GM21447 (cell line): Measurements from ENCODE around the gene NF2.
A peak's percentile ranks its signal among the peaks of the same experiment; 100 is the strongest.
"Not testable (repeated sequence)": the region's sequence is repeated elsewhere in the genome, so short reads cannot be mapped to it uniquely, and the experiment has no call there.

ENCODE experiments used
- ATAC-seq: cut with Tn5 transposase; IDR thresholded peaks from one replicate; pipeline ENCODE4 v1.9.1; 2021; ENCODE audit not compliant: unreplicated experiment

The NF2 gene

DNA sequence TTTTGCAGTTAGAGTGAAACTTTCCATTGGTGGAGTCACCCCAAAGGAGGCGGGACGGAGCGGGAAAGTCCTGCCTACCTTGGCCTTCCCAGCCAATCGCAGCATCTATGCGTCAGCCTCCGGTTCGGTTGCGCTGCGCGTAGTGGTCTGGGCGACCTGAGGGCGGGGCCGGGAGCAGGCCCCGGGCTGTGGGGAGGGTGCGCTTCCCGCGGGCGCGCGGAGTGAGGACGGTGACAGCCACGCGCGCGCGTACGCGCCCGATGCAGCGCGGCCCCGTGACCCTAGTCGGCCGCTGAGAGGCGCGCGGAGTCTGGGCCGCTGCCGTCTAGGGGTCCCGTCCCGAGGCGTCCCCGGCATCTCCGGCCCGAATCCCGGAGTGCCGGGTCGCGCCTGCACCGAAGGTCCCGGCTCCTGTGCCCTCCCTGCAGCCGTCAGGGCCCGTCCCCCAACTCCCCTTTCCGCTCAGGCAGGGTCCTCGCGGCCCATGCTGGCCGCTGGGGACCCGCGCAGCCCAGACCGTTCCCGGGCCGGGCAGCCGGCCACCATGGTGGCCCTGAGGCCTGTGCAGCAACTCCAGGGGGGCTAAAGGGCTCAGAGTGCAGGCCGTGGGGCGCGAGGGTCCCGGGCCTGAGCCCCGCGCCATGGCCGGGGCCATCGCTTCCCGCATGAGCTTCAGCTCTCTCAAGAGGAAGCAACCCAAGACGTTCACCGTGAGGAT, at the start of gene NF2:
Gene NF2, plus strand, starts transcription at position 276 of the 718 bp plus-strand sequence. Its CDS starts 366 bp downstream, at position 642.
- ATAC-seq: peak; percentile 94

GRCh38 chr22:29555065-29555644, 48.3 kb upstream of the NF2 start:
- no peak for ATAC-seq

DNA sequence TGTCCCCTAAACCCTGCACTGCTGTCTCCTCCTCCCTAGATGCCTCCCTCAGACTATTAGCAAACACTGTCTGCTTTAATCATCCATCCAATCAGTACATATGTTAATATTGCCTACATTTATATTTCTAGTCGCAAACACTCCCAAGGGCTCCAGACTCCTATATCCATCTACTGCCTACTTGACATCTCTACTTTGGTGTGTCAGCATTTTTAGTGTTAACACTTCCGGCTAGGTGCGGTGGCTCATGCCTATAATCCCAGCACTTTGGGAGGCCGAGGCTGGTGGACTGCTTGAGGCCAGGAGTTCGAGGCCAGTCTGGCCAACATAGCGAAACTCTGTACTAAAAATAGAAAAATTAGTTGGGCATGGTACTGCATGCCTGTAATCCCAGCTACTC, 44.4 kb upstream of the NF2 start:
- ATAC-seq: no peak

GRCh38 chr22:29559853-29560252, 43.6 kb upstream of the NF2 start:
- ATAC-seq: no peak

- no peak for ATAC-seq
Measured at GRCh38 chr22:29563652-29564460, 39.6 kb upstream of the NF2 start.

- not testable (repeated sequence) for ATAC-seq
Measured at GRCh38 chr22:29566513-29566912, 36.9 kb upstream of the NF2 start.

DNA sequence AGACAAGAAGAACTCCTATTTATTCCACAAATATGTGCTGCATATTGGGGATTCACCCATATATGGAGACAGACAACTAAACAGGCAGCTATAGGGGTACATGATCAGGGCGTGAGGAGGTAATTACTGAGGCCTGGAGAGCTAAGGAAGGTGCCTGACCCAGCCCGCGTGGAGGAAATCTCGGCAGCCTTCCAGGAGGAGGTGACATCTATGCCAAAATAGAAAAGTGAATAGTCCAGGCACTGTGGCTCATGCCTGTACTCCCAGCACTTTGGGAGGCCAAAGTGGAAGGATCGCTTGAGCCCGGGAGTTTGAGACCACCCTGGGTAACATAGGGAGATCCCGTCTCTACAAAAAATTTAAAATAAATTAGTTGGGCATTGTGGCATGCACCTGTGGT, 36.1 kb upstream of the NF2 start:
- no peak for ATAC-seq

DNA sequence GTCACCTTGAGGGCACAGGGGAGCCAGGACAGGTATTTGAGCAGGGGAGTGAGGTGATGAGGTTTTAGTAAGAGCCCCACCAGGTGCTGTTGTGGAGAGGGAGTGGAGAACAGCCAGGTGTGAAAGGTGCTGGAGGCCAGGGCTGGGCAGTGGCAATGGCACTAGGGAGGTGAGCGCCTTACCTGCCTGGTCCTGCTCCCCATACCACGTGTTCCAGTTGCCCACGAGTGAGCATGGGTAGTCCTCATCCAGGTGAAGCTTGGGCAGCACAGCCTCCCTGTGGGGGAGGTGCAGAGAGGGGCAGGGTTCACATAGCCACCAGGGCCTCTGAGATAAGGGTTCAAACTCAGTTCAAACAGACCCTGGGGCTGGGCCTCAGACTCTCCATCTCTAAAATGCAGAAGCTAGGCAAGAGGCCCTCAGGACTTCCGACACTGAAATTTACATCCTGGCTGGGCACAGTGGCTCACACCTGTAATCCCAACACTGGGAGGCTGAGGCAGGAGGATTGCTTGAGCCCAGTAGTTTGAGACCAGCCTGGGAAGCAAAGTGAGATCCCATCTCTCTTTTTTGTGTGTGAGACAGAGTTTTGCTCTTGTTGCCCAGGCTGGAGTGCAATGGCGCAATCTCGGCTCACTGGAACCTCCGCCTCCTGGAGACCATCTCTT, 34.3 kb upstream of the NF2 start:
- no peak for ATAC-seq

DNA sequence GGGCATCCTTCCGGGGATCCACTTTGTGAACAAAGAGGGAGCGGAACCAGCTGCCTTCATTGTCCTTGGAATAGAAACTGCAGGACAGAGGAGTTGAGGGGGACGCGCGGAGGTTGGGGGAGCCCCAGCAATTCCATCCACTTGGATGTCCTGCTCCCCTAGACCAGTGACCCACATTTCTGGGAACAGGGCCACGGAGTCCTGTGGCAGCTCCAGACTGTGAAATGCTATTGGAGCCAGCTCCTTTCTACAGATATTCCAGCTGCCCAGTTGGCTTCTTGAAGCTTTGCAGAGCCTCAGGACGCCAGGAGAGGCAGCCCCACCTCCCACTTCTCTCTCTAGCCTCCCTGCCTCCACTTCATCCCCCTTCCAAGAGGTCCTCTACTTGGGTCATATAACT, 33.0 kb upstream of the NF2 start:
- no peak for ATAC-seq

GRCh38 chr22:29570912-29571549, 32.4 kb upstream of the NF2 start:
- no peak for ATAC-seq

DNA sequence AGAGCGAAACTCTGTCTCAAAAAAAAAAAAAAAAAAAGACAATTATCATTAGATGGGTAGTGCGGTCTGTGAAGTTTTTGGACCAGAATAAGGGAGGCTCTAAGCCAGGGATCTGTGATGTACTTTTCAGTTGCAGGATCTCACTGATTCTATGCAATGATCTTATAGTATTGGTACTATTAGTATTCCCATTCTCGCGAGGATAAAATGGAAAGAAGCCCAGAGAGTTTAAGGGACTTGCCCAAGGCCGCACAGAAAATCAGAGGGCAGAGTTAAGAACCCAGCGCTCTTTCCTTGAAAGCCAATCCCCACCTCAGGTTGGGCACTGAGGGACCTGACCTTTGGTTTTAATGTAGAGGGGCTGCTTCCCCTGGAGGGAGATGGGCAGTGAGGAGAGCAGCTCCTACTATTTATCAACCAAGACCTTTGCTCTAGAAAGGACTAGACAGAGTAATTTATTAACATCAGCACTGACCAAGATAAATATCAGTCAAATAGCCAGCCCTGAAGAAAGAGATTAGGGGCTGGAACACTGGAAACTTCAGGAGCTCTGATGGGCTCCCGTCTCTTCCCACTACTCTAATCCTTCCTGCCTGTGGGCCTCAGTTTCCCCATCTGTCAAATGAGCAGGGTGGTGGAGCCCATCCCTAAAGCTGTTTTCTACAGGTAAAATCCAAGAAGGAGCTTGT, 28.5 kb upstream of the NF2 start:
- ATAC-seq: no peak

GRCh38 chr22:29578462-29579200, 24.8 kb upstream of the NF2 start:
- no peak for ATAC-seq

GRCh38 chr22:29580200-29580810, 23.1 kb upstream of the NF2 start:
- ATAC-seq: peak; percentile 39

- ATAC-seq: no peak
Measured at GRCh38 chr22:29581799-29582198, 21.6 kb upstream of the NF2 start.

DNA sequence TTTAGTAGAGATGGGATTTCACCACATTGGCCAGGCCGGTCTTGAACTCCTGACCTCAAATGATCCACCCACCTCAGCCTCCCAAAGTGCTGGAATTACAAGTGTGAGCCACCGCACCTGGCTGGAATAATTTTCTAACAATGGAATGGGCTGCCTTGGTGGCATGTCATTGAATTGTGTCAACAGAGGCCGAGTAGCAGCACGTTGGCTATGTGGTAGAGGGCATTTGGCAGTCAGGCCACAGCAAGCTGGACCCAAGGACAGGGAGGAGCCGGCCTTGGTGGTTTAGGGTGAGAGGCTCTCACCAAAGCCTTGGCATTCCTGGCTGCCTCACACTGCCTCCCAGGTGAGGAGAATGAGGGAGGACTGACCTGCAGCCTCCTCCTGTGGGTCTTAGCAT, 18.5 kb upstream of the NF2 start:
- no peak for ATAC-seq

GRCh38 chr22:29586193-29586705, 17.2 kb upstream of the NF2 start:
- not testable (repeated sequence) for ATAC-seq

- no peak for ATAC-seq
Measured at GRCh38 chr22:29587938-29588699, 15.3 kb upstream of the NF2 start.

DNA sequence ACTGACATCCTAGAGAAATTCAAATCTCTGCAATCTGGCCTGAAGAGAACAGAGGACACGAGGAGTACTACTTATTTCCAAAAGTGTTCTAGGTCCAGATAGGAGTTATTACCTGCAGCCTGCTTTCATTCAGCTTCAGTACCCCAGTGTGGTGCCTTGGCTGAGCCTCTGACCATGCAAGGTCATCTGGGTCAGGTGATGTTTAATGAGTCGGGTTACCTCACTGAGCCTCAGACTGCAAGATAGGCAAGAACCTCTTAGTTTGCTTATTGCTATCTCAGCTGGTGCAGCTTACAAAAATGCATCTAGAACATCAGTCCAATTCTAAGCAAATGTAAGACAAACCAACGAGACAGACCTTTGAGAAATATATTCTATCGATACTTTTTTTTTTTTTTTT, 9.5 kb upstream of the NF2 start:
- ATAC-seq: no peak
